ENCODE results near the gene FGD2.

DNA sequence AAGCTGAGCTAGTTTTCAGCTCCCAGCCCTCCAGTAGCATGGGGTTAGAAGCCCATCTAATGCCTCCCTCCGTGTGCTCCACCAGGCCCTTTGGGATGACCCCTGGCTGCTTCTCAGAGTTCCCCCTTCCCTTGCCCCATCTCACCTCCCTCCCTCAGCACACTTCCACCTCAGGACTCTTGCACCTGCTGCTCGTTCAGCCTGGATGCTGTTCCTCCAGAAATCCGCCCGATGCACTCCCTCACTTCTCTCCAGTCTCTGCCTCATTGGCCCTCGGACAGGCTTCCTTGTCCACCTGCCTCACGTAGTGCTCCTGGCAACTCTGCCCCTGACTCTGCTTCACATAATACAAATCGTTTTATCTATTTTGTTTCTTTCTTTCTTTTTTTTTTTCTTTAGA is 26.8 kb downstream of the FGD2 start:
- TF ChIP-seq, protein P1, sequence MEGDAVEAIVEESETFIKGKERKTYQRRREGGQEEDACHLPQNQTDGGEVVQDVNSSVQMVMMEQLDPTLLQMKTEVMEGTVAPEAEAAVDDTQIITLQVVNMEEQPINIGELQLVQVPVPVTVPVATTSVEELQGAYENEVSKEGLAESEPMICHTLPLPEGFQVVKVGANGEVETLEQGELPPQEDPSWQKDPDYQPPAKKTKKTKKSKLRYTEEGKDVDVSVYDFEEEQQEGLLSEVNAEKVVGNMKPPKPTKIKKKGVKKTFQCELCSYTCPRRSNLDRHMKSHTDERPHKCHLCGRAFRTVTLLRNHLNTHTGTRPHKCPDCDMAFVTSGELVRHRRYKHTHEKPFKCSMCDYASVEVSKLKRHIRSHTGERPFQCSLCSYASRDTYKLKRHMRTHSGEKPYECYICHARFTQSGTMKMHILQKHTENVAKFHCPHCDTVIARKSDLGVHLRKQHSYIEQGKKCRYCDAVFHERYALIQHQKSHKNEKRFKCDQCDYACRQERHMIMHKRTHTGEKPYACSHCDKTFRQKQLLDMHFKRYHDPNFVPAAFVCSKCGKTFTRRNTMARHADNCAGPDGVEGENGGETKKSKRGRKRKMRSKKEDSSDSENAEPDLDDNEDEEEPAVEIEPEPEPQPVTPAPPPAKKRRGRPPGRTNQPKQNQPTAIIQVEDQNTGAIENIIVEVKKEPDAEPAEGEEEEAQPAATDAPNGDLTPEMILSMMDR (IDR thresholded peaks at IDR 0.05) = no peak
- no peak for TF ChIP-seq POLR2A (IDR thresholded peaks at IDR 0.05)
